HCT116 (cell line): ENCODE results near the gene TWIST2. TPM values are rescaled to one million over a fixed set of nuclear protein-coding genes. Genes with fewer than 3 reads are reported as not detected.

ENCODE experiments used
- ATAC-seq: fragments of 200-7000 bp; cut with Tn5 transposase; 2 replicates; pipeline ENCODE4 v1.9.1; 2020; ENCODE audit warnings: mild to moderate bottlenecking, moderate library complexity
- BruUV-seq: library from RNA; stranded (reverse); fragments of 400-500 nt; replicated peaks from 2 replicates; lab custom pipeline; 2021; lab: Mats Ljungman, UMichigan
- CTCF ChIA-PET: fragments of 300-600 bp; sonication (Branson Sonifier 250); formaldehyde crosslinking; loops from one replicate; lab custom pipeline; 2021; ENCODE audit warnings: antibody characterized with exemption; lab: Charles Lee
- POLR2A ChIA-PET: fragments of 300-600, 350-600 bp; sonication (Branson Sonifier 250); formaldehyde crosslinking; loops from one replicate; lab custom pipeline; 2021; ENCODE audit warnings: antibody characterized with exemption; lab: Charles Lee
- RAD21 ChIA-PET, 2 experiments: fragments of 300-600 bp; sonication (Branson Sonifier 250); formaldehyde crosslinking; loops; one replicate each; lab custom pipeline; 2023; ENCODE audit warnings: low total read pairs in 2 of 2; ENCODE audit not compliant: uncharacterized antibody in 2 of 2, unreplicated experiment in 2 of 2, low non-redundant PET in 1 of 2; lab: Charles Lee
- DNase-seq: peaks from one replicate; pipeline ENCODE4 v3.0.0-alpha.2; 2010; ENCODE audit warnings: low read depth, low spot score
- H2AFZ ChIP-seq: fragments of 200-600 bp; shearing (Covaris generic), sonication (generic); 2 replicates; pipeline ENCODE4 v1.6.1; 2017; ENCODE audit warnings: low read depth, mixed run types, mixed read lengths, antibody characterized with exemption, low read length; ENCODE audit not compliant: poor library complexity, severe bottlenecking
- H3K27ac ChIP-seq: 2 replicates; pipeline ENCODE4 v1.5.1; 2012; ENCODE audit warnings: low read depth, low read length
- H3K27me3 ChIP-seq: fragments of 200-600 bp; sonication (generic); 2 replicates; pipeline ENCODE4 v1.6.1; 2016; ENCODE audit warnings: mixed run types, low read length, mixed read lengths; ENCODE audit not compliant: insufficient read depth
- H3K36me3 ChIP-seq, 2 experiments: fragments of 200-500 bp in 1 of 2; fragments of 200-600 bp in 1 of 2; sonication (Bioruptor generic) in 1 of 2; sonication (generic) in 1 of 2; 2 replicates each; pipeline versions ENCODE4 v1.5.1 to v1.6.1; 2014 to 2016; ENCODE audit warnings: low read length in 2 of 2, inconsistent platforms in 1 of 2, mixed read lengths in 1 of 2, mixed run types in 1 of 2; ENCODE audit not compliant: insufficient read depth in 2 of 2, control insufficient read depth in 1 of 2
- H3K4me1 ChIP-seq, 2 experiments: fragments of 200-600 bp in 1 of 2; sonication (generic) in 1 of 2; 2 replicates each; pipeline versions ENCODE4 v1.5.1 to v1.6.1; 2012 to 2017; ENCODE audit warnings: low read length in 2 of 2, inconsistent platforms in 1 of 2, mild to moderate bottlenecking in 1 of 2, mixed read lengths in 1 of 2, mixed run types in 1 of 2, moderate library complexity in 1 of 2; ENCODE audit not compliant: insufficient read depth in 2 of 2, control insufficient read depth in 1 of 2
- H3K4me2 ChIP-seq: fragments of 200-600 bp; sonication (generic); 2 replicates; pipeline ENCODE4 v1.6.1; 2017; ENCODE audit warnings: mixed run types, low read length, mixed read lengths
- H3K4me3 ChIP-seq, 2 experiments: fragments of 200-600 bp in 1 of 2; sonication (generic) in 1 of 2; replicated peaks in 1 of 2; 2 replicates each; pipeline ENCODE4 v1.5.1; 2011 to 2016; ENCODE audit warnings: low read length in 2 of 2, control low read depth in 1 of 2, low read depth in 1 of 2, mild to moderate bottlenecking in 1 of 2, mixed read lengths in 1 of 2, mixed run types in 1 of 2
- H3K79me2 ChIP-seq: fragments of 200-600 bp; sonication (generic); 2 replicates; pipeline ENCODE4 v1.6.1; 2017; ENCODE audit warnings: mild to moderate bottlenecking, mixed run types, low read length, moderate library complexity, mixed read lengths; ENCODE audit not compliant: insufficient read depth
- H3K9ac ChIP-seq: fragments of 200-600 bp; sonication (generic); 2 replicates; pipeline ENCODE4 v1.6.1; 2016; ENCODE audit warnings: low read length, mixed read lengths
- H3K9me2 ChIP-seq: fragments of 200-600 bp; sonication (generic), shearing (Covaris generic); 2 replicates; pipeline ENCODE4 v1.6.1; 2017; ENCODE audit warnings: mixed run types, mild to moderate bottlenecking, moderate library complexity; ENCODE audit not compliant: insufficient read depth
- H3K9me3 ChIP-seq, 2 experiments: fragments of 200-500 bp in 1 of 2; fragments of 200-600 bp in 1 of 2; sonication (Bioruptor generic) in 1 of 2; sonication (generic) in 1 of 2; 2 replicates each; pipeline ENCODE4 v1.6.1; 2014 to 2017; ENCODE audit warnings: low read length in 2 of 2, mixed read lengths in 2 of 2, inconsistent platforms in 1 of 2, low read depth in 1 of 2, mild to moderate bottlenecking in 1 of 2, mixed run types in 1 of 2, moderate library complexity in 1 of 2; ENCODE audit not compliant: control insufficient read depth in 1 of 2, insufficient read depth in 1 of 2
- H4K20me1 ChIP-seq: fragments of 200-600 bp; sonication (generic), shearing (Covaris generic); 2 replicates; pipeline ENCODE4 v1.6.1; 2017; ENCODE audit warnings: mixed run types, mild to moderate bottlenecking, moderate library complexity; ENCODE audit not compliant: insufficient read depth
- ATF3 ChIP-seq: IDR thresholded peaks from 2 replicates; pipeline ENCODE4 v1.6.1; 2012
- CTCF ChIP-seq, 3 experiments: fragments of 200-600 bp in 1 of 3; sonication (generic) in 1 of 3; IDR thresholded peaks in 2 of 3; conservative IDR thresholded peaks in 1 of 3; 2 replicates each; pipeline ENCODE4 v1.5.1; 2012 to 2017; ENCODE audit warnings: low read depth in 2 of 3, low read length in 2 of 3, antibody characterized with exemption in 1 of 3, borderline replicate concordance in 1 of 3, control low read depth in 1 of 3, mild to moderate bottlenecking in 1 of 3, mixed read lengths in 1 of 3, mixed run types in 1 of 3, moderate library complexity in 1 of 3; ENCODE audit not compliant: insufficient read depth in 1 of 3
- EZH2 ChIP-seq: fragments of 200-600 bp; sonication (generic); IDR thresholded peaks from 2 replicates; pipeline ENCODE4 v1.6.1; 2017; ENCODE audit warnings: antibody characterized with exemption, mixed run types
- POLR2A ChIP-seq: IDR thresholded peaks from 2 replicates; pipeline ENCODE4 v1.7.0; 2011; ENCODE audit warnings: borderline replicate concordance; ENCODE audit not compliant: insufficient read depth, insufficient read length; ENCODE audit errors: extremely low read depth
- POLR2AphosphoS5 ChIP-seq: IDR thresholded peaks from 2 replicates; pipeline ENCODE4 v1.6.1; 2011; ENCODE audit warnings: mild to moderate bottlenecking, low read depth, low read length, moderate library complexity
- RAD21 ChIP-seq: IDR thresholded peaks from 2 replicates; pipeline ENCODE4 v1.6.1; 2012; ENCODE audit warnings: low read depth, mild to moderate bottlenecking
- SRF ChIP-seq: IDR thresholded peaks from 2 replicates; pipeline ENCODE4 v1.6.1; 2012; ENCODE audit warnings: low read depth
- YY1 ChIP-seq: IDR thresholded peaks from 2 replicates; pipeline ENCODE4 v1.6.1; 2011; ENCODE audit warnings: low read length, low read depth, moderate library complexity, mild to moderate bottlenecking; ENCODE audit not compliant: insufficient replicate concordance; ENCODE audit errors: extremely low read depth
- ZFX ChIP-seq: fragments of 450-650 bp; IDR thresholded peaks from 2 replicates; pipeline ENCODE4 v1.6.1; 2017
- intact Hi-C: fragments of 100-400 bp; cut with micrococcal nuclease; formaldehyde crosslinking; loops from 2 replicates; pipeline ENCODE4 v1.10.0; 2022
- total RNA-seq: library from RNA; stranded (reverse); gene quantifications from one replicate; pipeline ENCODE4 v1.2.1, GENCODE V29; 2021; ENCODE audit not compliant: unreplicated experiment

The TWIST2 gene
- total RNA-seq, 1 experiment from 2014 or later, result not detected

DNA sequence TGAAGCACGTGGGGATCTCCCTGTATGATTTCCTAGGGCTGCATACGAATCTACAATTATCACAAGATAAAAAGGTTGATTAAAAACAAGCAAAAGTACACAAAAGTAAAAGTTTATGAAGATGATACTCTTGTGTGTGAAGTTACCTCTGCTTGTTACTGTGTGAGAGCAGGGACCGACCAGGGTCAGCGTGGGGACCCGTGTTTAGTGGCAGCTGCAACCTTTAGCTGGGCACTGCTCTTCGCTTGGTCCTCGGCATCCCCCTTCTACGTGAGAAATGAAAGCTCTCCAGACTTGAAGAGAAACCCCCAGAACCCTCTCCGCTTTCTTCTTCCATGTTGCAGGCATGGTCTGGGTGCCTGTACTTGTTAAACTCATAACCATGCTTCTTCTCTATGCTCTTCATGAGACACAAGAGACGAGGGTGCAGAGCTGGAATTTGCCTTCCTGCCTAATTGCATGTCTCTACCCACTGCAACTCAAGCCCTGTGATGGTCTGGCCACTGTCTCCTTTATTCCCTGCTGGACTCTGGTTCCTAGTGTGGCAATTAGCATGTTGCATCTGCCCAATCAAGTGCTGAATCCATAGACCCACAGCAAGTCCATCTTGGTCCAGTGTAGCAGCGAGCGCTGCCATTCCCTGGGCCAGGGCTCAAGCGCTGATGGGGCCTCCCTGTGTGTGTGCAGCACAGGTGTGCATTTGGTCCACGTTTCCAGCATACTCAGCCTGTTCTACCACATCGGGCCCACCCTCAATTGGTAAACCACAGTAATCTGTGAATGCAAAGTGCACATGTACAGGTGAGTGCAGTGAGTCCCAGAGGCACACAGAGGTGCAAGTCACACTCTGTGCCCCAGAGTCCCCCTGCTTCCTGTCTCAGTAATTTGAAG, 88.5 kb downstream of the TWIST2 start:
- Histone ChIP-seq H3K9me2 (no peaks in the 10 kb centered on the region), H3K36me3 (no peaks in the 10 kb centered on the region), H3K4me3 (no peak overlapping the region), H3K4me2 (no peak overlapping the region), H3K27me3 (no peaks in the 10 kb centered on the region), H3K79me2 (no peaks in the 10 kb centered on the region), H3K9me3 (peaks cover 0 to 5% of the 10 kb centered on the region in 2 experiments; a peak in 1 of 4 replicates), H3K4me1 (no peaks in the 10 kb centered on the region), H2AFZ (no peak overlapping the region), H3K27ac (no peak overlapping the region), H3K9ac (no peak overlapping the region), H4K20me1 (no peaks in the 10 kb centered on the region)
- no peak for ATAC-seq
- intact Hi-C loops, result no loop called here
- CTCF ChIA-PET, result no interaction called here
- TF ChIP-seq ATF3 (no peak), SRF (no peak), POLR2A (no peak), ZFX (no peak), RAD21 (no peak), EZH2 (no peak), YY1 (no peak)
- RAD21 ChIA-PET, result no interaction called here
- BruUV-seq, result no TSS peak
- DNase-seq, result no peak
- POLR2A ChIA-PET, result no interaction called here

GRCh38 chr2:238938003-238938400, 90.1 kb downstream of the TWIST2 start:
- H3K4me1 ChIP-seq, result no peaks in the 10 kb centered on the region
- TF ChIP-seq POLR2AphosphoS5, result no peak
- TF ChIP-seq CTCF (IDR thresholded peaks at IDR 0.05 in 2 of 3, conservative IDR thresholded peaks at IDR 0.05 in 1 of 3; ENCODE audit: borderline replicate concordance in 1 of 3, insufficient read depth in 1 of 3, low read depth in 2 of 3, low read length in 2 of 3), result no peak
- no peak for TF ChIP-seq POLR2A
- ChIA-PET POLR2A (no interaction called here), RAD21 (no interaction called here), CTCF (no interaction called here)
- ATAC-seq (no peak), DNase-seq (no peak)
- H3K27me3 ChIP-seq, result no peaks in the 10 kb centered on the region
- H3K9ac ChIP-seq, result no peak overlapping the region
- no peak overlapping the region for H3K4me2 ChIP-seq
- H4K20me1 ChIP-seq, result no peaks in the 10 kb centered on the region
- no peaks in the 10 kb centered on the region for H3K36me3 ChIP-seq
- peaks cover 0 to 5% of the 10 kb centered on the region in 2 experiments; a peak in 1 of 4 replicates for H3K9me3 ChIP-seq
- H3K79me2 ChIP-seq, result no peaks in the 10 kb centered on the region
- no TSS peak for BruUV-seq
- H3K4me3 ChIP-seq, result no peak overlapping the region
- H3K9me2 ChIP-seq, result no peaks in the 10 kb centered on the region
- intact Hi-C loops, result no loop called here
- H2AFZ ChIP-seq, result no peak overlapping the region
- H3K27ac ChIP-seq, result no peak overlapping the region
